GM11168 (cell line): ENCODE results near the gene STAMBPL1.

Source experiments
- in situ Hi-C: fragments of 300-500 bp; cut with MboI; formaldehyde crosslinking; loops from one replicate; pipeline ENCODE4 v1.12.0; 2022; ENCODE audit warnings: low sequenced_read_pairs; ENCODE audit not compliant: unreplicated experiment

Gene STAMBPL1

DNA sequence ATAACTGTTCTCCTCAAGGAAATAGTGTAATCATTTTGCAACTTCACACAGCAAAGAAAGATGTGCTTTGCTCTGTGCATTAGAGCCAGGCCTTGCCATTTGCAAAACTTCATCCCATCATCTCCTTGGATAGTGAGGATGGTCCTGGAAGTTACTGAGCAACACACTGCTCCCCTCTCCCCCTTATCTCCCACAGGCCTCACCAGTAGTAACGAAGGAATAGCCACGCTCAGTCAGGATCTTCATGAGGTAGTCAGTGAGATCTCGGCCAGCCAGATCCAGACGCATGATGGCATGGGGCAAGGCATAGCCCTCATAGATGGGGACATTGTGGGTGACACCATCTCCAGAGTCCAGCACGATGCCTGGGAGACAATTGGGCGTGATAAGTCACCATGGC, 61.0 kb downstream of the STAMBPL1 start:
- in situ Hi-C loops, result loop anchor here (5.0 kb wide), 1 partner anchor 271 kb away; no protein-coding TSS in a partner anchor

- in situ Hi-C loops, result loop anchor here (5.0 kb wide), 1 partner anchor 269 kb away; no protein-coding TSS in a partner anchor
Measured at GRCh38 chr10:88943778-88944177, 63.7 kb downstream of the STAMBPL1 start.

GRCh38 chr10:88944813-88945212, 64.8 kb downstream of the STAMBPL1 start:
- in situ Hi-C loops, result loop anchor here (5.0 kb wide), 1 partner anchor 267 kb away; no protein-coding TSS in a partner anchor

DNA sequence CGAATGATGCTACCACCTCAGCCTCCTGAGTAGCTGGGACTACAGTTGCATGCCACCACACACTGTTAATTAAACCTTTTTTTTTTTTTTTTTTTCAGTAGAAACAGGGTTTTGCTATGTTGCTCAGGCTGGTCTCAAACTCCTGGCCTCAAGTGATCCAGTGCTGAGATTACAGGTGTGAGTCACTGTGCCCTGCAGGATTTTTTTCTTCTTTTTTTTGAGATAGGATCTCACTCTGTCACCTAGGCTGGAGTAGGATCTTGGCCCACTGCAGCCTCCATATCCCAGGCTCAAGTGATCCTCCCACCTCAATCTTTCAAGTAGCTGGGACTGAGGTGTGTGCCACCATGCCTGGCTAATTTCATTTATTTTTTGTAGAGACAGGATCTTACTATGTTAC, 66.2 kb downstream of the STAMBPL1 start:
- in situ Hi-C loops, result no loop called here

- in situ Hi-C loops, result no loop called here
Measured at GRCh38 chr10:88946965-88947590, 67.0 kb downstream of the STAMBPL1 start.

GRCh38 chr10:88949051-88949450, 69.0 kb downstream of the STAMBPL1 start:
- in situ Hi-C loops, result no loop called here

DNA sequence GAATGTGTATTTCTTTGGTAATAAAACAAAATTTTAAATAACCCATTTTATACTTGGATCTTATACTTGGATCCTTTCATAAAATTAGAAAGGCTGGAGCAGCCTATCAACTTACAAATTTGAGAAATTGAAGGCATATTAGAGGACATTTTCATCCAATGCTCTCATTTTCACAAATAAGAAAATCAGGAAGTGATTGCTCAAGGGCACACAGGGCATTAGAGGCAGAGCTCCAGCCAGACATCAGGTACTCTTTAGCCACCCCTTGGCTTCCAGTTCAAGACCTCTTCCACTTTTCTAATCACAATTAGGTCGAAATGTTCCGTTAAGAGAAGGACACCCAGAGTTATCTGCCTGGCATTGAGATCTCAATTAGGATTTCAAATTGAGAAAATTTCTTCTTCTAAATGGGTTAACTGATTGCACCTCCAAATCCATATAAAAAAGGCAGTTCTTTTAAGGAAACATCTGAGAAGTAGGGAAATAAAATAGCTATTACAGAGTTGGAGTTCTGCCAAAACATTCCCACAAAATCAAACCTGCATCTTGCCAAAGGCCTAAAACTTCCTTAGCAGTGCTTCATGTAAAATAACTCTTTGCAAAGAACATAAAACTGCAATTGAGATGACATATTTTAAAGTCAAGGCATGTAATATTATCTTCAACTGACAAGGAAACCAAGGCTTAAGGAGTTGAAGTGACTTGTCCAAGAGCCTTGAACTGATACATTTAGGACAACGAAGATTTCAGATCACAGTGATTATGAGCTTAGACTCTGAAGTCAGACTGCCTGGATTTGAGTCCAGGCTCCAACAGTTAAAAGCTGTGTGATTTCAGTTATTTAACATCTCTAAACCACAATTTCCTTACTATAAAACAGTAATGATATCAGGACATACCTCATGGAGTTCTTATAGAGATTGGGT, 70.1 kb downstream of the STAMBPL1 start:
- in situ Hi-C loops, result no loop called here

GRCh38 chr10:88952647-88953111, 72.6 kb downstream of the STAMBPL1 start, which contains the start of gene ACTA2:
Gene ACTA2 (minus strand): TSS chr10:88952773. CDS start chr10:88948930, 3,843 bp downstream.
- in situ Hi-C loops, result no loop called here

DNA sequence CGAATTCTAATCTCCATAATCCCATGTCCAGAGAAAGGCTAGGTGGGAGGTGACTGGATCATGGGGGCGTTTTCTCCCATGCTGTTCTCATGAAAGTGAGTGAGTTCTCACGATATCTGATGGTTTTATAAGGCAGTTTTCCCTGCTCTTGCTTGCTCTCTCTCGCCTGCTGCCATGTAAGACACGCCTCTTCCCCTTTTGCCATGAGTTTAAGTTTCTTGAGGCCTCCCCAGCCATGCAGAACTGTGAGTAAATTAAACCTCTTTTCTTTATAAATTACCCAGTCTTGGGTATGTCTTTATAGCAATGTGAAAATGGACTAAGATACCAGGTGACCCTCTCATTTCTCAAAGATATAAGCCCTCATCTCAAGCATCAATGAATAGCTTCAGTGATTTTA, 73.6 kb downstream of the STAMBPL1 start:
- in situ Hi-C loops, result no loop called here

DNA sequence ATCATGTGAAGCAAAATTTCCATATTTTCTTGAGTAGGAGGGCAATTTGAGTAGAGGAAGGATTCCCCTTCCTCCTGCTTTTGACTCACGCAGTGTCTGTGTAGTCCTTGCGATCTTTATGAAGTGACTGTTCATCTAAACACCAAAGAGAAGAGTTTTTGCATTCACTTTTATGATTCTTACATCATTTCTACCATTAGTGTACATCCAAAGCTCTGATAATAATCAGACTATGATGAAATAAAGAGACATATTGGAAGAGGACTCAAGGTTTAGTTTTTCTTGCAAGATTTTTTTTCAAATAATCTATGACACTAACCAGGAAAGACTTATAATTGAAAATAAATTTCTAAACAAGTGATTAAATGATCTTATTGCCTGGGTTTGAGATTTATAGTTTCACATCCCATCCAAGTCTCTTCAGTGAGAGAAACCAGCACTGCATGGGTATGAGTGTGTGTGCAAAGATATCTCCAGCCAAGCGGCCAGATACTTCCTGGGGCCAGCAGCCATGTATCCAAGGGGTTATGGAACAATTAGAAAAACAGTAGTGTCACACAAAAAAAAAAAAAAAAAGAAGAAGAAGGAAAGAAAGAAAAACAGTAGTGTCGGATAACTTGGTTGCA, 74.5 kb downstream of the STAMBPL1 start:
- in situ Hi-C loops, result no loop called here

GRCh38 chr10:88957381-88957780, 77.3 kb downstream of the STAMBPL1 start:
- in situ Hi-C loops, result no loop called here

DNA sequence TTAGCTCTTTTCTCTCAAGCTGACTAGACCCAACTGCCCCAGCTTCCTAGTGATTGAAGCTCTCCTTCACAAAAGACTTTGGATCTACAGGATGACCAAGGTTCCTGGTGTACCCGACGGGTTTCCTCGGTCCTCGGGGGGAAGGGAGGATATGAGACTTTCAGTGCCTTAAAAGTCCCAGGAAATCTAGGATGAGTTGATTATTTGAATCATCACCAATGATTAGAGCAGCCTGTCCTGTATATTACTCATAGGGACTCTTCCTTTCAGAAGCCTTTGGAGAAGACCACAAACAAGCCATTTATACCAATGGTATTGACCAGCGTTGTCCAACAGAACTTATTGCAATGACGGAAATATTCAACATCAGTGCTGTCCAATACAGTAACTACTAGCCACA, 78.7 kb downstream of the STAMBPL1 start:
- in situ Hi-C loops, result no loop called here

GRCh38 chr10:88960802-88961201, 80.8 kb downstream of the STAMBPL1 start:
- in situ Hi-C loops, result no loop called here

GRCh38 chr10:88961266-88961665, 81.2 kb downstream of the STAMBPL1 start:
- in situ Hi-C loops, result no loop called here

GRCh38 chr10:88962336-88962735, 82.3 kb downstream of the STAMBPL1 start:
- in situ Hi-C loops, result no loop called here

GRCh38 chr10:88963318-88963717, 83.3 kb downstream of the STAMBPL1 start:
- in situ Hi-C loops, result no loop called here

DNA sequence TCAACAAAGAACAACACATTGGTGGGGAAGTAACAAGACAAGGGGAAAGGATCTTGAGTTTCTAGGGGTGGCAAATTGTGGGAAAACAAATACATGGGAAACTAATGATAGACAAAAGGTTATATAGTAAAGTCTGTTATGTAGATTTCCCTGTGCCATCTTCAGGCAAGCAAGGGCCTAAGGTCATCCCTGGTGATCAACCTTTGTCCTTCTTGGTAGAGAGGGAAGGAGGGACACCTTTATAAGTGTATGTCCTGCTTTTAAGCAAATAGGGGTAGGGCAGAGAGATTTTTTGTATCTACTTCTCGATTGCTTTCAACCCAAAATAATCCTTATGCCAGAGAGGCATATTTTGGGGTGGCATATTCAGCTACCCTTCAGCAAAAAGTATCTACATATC, 84.3 kb downstream of the STAMBPL1 start:
- in situ Hi-C loops, result no loop called here

GRCh38 chr10:88964869-88965415, 84.9 kb downstream of the STAMBPL1 start:
- in situ Hi-C loops, result no loop called here

DNA sequence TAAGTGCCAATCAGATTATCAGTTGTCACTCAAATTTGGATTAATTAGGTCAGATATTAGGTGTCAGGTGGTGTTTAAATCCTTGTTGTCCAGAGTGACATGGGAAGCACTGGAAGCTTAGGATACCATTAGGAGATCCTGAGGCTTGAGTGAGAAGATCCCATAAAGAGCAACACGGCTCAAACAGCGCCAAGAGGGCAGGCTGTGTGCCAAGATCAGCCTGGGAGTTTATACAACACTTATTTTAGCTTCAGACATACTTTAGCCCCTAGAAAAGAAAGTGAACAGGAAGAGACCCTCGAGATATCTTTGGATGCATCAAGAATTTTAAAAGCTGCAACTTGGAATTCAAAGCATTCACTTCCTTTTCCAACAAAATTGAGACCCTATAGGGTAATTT, 86.8 kb downstream of the STAMBPL1 start:
- in situ Hi-C loops, result no loop called here

DNA sequence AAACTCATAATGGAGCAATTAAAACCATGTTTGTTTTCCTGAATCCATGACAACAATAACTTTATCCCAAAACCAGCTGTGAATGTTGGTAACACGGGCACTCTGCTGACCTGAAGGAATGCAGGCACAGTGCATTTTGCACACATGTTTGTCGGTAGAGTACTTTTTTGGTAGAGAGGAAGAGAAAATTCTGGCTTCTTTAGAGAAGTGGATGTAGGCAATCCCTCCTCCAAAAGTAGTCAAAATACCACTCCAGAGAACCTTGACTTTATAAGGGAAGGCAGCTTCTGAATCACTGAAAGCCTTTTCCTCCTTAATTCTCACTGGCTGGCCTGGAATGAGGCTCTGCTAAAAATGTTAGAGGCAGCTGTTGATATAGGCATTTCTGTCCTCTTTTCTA, 88.3 kb downstream of the STAMBPL1 start:
- in situ Hi-C loops, result no loop called here
